Measurements from ENCODE around the gene FNDC3B. TPM values are rescaled to one million over a fixed set of nuclear protein-coding genes. Genes with fewer than 3 reads are reported as not detected.

Gene FNDC3B
- total and polyA plus RNA-seq, 2 of the 8 experiments (the other 6 are each of a cell fraction or from before 2014, with no cell fraction given), result 14.1 to 44.4 TPM

DNA sequence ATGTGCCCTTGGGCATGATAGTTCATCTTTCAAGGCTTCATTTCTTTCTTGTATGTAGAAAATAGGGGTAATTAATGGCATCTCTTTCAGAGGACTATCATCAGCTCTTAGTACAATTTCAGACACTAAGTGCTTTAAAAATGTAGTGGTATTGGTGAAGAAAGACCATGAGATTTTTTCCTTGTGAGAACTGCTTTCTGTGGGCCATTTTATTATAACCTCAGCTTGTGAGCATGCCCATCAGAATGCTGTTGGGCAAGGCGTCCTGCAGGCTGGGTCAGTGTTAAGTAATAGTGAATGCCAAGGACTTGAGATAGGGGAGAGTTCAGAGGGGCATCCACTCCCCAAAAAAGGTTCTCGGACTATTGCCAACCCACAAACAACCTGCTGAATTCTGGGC, 221.0 kb downstream of the FNDC3B start:
- no peaks in the 10 kb centered on the region; a peak in 1 of 4 replicates for H3K79me2 ChIP-seq (ENCODE audit: control insufficient read depth in 1 of 2, insufficient read depth in 2 of 2, low read length in 2 of 2)
- H4K5ac ChIP-seq (ENCODE audit: insufficient read length, low read depth, low read length), result no peak overlapping the region
- H3K18ac ChIP-seq (ENCODE audit: extremely low read depth, low read length), result no peak overlapping the region
- no peak overlapping the region for H4K91ac ChIP-seq (replicated peaks; ENCODE audit: insufficient read length, low read length)
- no peak overlapping the region for H4K8ac ChIP-seq (ENCODE audit: extremely low read depth, insufficient read depth, low read length)
- no peak overlapping the region for H2BK12ac ChIP-seq (ENCODE audit: low read depth, low read length)
- H3K23ac ChIP-seq (ENCODE audit: insufficient read length), result no peak overlapping the region
- no peak overlapping the region for H3K14ac ChIP-seq (ENCODE audit: insufficient read length)
- H3K23me2 ChIP-seq (ENCODE audit: low read depth, low read length), result no peaks in the 10 kb centered on the region; the same call in 1 of the 2 replicates
- H3K9ac ChIP-seq (replicated peaks in 1 of 4; ENCODE audit: extremely low read depth in 1 of 4, low read depth in 3 of 4, low read length in 3 of 4), result no peak overlapping the region
- H4K20me1 ChIP-seq (replicated peaks in 1 of 2; ENCODE audit: control insufficient read depth in 1 of 2, insufficient read depth in 2 of 2, low read length in 2 of 2), result peaks cover 0 to 3% of the 10 kb centered on the region in 2 experiments
- no peak overlapping the region for H3K56ac ChIP-seq (replicated peaks; ENCODE audit: insufficient read length, low read depth, low read length)
- H3K4me3 ChIP-seq (ENCODE audit: extremely low read depth in 1 of 4, insufficient read depth in 2 of 4, low read depth in 3 of 4, low read length in 4 of 4), result no peak overlapping the region
- DNase-seq (ENCODE audit: low read depth in 1 of 2, low spot score in 2 of 2) (no peak), FAIRE-seq (no peak)
- no peaks in the 10 kb centered on the region for H3K9me3 ChIP-seq (ENCODE audit: insufficient read depth in 2 of 2, low read depth in 1 of 2, low read length in 1 of 2)
- peaks cover 0 to 10% (median 7%) of the 10 kb centered on the region in 4 experiments; a peak in 5 of 7 replicates for H3K4me1 ChIP-seq (replicated peaks in 1 of 4; ENCODE audit: control insufficient read depth in 3 of 4, insufficient read depth in 4 of 4, low read length in 3 of 4)
- no peak overlapping the region for H3K4ac ChIP-seq (replicated peaks; ENCODE audit: insufficient read length, low read depth, low read length)
- CTCF ChIA-PET (ENCODE audit: partially characterized antibody), result interaction anchor here (1.7 kb wide), 1 partner anchor 15 kb away, joined by 4 read pairs; no protein-coding TSS in a partner anchor
- H2BK20ac ChIP-seq (ENCODE audit: low read length), result no peak overlapping the region
- H3K36me3 ChIP-seq (ENCODE audit: control insufficient read depth in 2 of 4, insufficient read depth in 4 of 4, low read length in 3 of 4), result no peaks in the 10 kb centered on the region; a peak in 1 of 8 replicates
- 84% methylated on average over 2 of the region's 2 CpGs; no CpG with 5 or more reads in 1 of the 2 experiments for WGBS, 2 experiments (ENCODE audit: extremely low coverage in 1 of 2, insufficient coverage in 1 of 2, insufficient read length in 1 of 2, insufficient replicate concordance in 2 of 2, low coverage in 1 of 2, low lambda C conversion rate in 2 of 2, missing lambda C conversion rate in 1 of 2)
- H3K27ac ChIP-seq (ENCODE audit: low read depth, low read length), result no peak overlapping the region; the same call in 1 of the 2 replicates
- no peaks in the 10 kb centered on the region for H3K79me1 ChIP-seq (ENCODE audit: low read depth, low read length)
- no peak overlapping the region for H3K4me2 ChIP-seq (ENCODE audit: insufficient read depth in 1 of 2, low read depth in 2 of 2, low read length in 2 of 2)
- H2BK5ac ChIP-seq (ENCODE audit: low read depth, low read length), result no peak overlapping the region
- POLR2A ChIA-PET (ENCODE audit: partially characterized antibody), result no interaction called here
- H2BK15ac ChIP-seq (ENCODE audit: low read length), result no peak overlapping the region
- no peak overlapping the region for H2AFZ ChIP-seq (ENCODE audit: low read length)
- no peak overlapping the region for H2BK120ac ChIP-seq (replicated peaks; ENCODE audit: low read depth, low read length)
- no peak overlapping the region for H2AK5ac ChIP-seq (ENCODE audit: low read depth, low read length)
- no peaks in the 10 kb centered on the region for H3K27me3 ChIP-seq (replicated peaks in 1 of 4; ENCODE audit: control insufficient read depth in 3 of 4, extremely low read depth in 1 of 4, insufficient read depth in 3 of 4, low read length in 3 of 4)
- TF ChIP-seq JUN (IDR thresholded peaks at IDR 0.05; ENCODE audit: low read depth, low read length) (no peak), SUZ12 (IDR thresholded peaks at IDR 0.05; ENCODE audit: low read length) (no peak), RXRA (IDR thresholded peaks at IDR 0.05; ENCODE audit: insufficient read depth, low read depth, low read length) (no peak), RFX5 (IDR thresholded peaks at IDR 0.05; ENCODE audit: borderline replicate concordance, low read depth, low read length) (no peak), FOSL1 (IDR thresholded peaks at IDR 0.05; ENCODE audit: insufficient read depth, low read depth, low read length) (no peak), TBP (IDR thresholded peaks at IDR 0.05; ENCODE audit: low read depth, low read length) (no peak), GABPA (IDR thresholded peaks at IDR 0.05; ENCODE audit: borderline replicate concordance, insufficient read depth, low read length) (no peak), KDM4A (IDR thresholded peaks at IDR 0.05; ENCODE audit: low read depth, low read length, severe bottlenecking) (no peak), POLR2AphosphoS5 (IDR thresholded peaks at IDR 0.05; ENCODE audit: low read depth, low read length) (no peak), MAFK (IDR thresholded peaks at IDR 0.05; ENCODE audit: low read depth, low read length) (no peak)
- TF ChIP-seq, protein P1, sequence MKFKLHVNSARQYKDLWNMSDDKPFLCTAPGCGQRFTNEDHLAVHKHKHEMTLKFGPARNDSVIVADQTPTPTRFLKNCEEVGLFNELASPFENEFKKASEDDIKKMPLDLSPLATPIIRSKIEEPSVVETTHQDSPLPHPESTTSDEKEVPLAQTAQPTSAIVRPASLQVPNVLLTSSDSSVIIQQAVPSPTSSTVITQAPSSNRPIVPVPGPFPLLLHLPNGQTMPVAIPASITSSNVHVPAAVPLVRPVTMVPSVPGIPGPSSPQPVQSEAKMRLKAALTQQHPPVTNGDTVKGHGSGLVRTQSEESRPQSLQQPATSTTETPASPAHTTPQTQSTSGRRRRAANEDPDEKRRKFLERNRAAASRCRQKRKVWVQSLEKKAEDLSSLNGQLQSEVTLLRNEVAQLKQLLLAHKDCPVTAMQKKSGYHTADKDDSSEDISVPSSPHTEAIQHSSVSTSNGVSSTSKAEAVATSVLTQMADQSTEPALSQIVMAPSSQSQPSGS (IDR thresholded peaks at IDR 0.05; ENCODE audit: low read length), result no peak
